Panc1 (cell line): Measurements from ENCODE around the gene KLHL12. TPM values are rescaled to one million over a fixed set of nuclear protein-coding genes. Genes with fewer than 3 reads are reported as not detected.

Experiments
- ATAC-seq: fragments of 200-7000 bp; cut with Tn5 transposase; 2 replicates; pipeline ENCODE4 v1.9.1; 2020; ENCODE audit warnings: mild to moderate bottlenecking, moderate library complexity
- BruUV-seq: library from RNA; stranded (reverse); fragments of 400-500 nt; replicated peaks from 2 replicates; lab custom pipeline; 2021; lab: Mats Ljungman, UMichigan
- CTCF ChIA-PET: fragments of 300-600 bp; sonication (Branson Sonifier 250); formaldehyde crosslinking; loops from one replicate; lab custom pipeline; 2022; ENCODE audit warnings: antibody characterized with exemption; lab: Charles Lee
- POLR2A ChIA-PET: fragments of 300-600 bp; sonication (Branson Sonifier 250); formaldehyde crosslinking; loops from one replicate; lab custom pipeline; 2022; ENCODE audit warnings: antibody characterized with exemption; lab: Charles Lee
- DNase-seq: peaks from one replicate; pipeline ENCODE4 v3.0.0-alpha.2; 2010; ENCODE audit warnings: low read depth, low spot score
- H3K27ac ChIP-seq: 2 replicates; pipeline ENCODE4 v1.5.1; 2011; ENCODE audit warnings: mild to moderate bottlenecking, low read length, inconsistent platforms
- H3K27me3 ChIP-seq: fragments of 200-500 bp; sonication (Bioruptor generic); 2 replicates; pipeline ENCODE4 v1.6.0; 2014; ENCODE audit warnings: low read length, inconsistent platforms; ENCODE audit not compliant: control insufficient read depth, insufficient read depth
- H3K36me3 ChIP-seq: fragments of 200-500 bp; sonication (Bioruptor generic); 2 replicates; pipeline ENCODE4 v1.5.1; 2014; ENCODE audit warnings: inconsistent platforms, mild to moderate bottlenecking, low read length, moderate library complexity; ENCODE audit not compliant: control insufficient read depth, insufficient read depth
- H3K4me1 ChIP-seq: 2 replicates; pipeline ENCODE4 v1.5.1; 2011; ENCODE audit warnings: inconsistent platforms, mild to moderate bottlenecking, low read length, moderate library complexity; ENCODE audit not compliant: control insufficient read depth, insufficient read depth
- H3K4me3 ChIP-seq, 2 experiments: 2 replicates each; pipeline ENCODE4 v1.5.1; 2011 to 2012; ENCODE audit warnings: low read depth in 2 of 2, low read length in 2 of 2, mild to moderate bottlenecking in 2 of 2, inconsistent platforms in 1 of 2, moderate library complexity in 1 of 2
- H3K9me3 ChIP-seq: fragments of 200-500 bp; sonication (Bioruptor generic); 2 replicates; pipeline ENCODE4 v1.5.1; 2014; ENCODE audit warnings: low read depth, mild to moderate bottlenecking, inconsistent platforms, low read length, moderate library complexity; ENCODE audit not compliant: control insufficient read depth, insufficient read depth
- CTCF ChIP-seq: fragments of 450-650 bp; IDR thresholded peaks from 2 replicates; pipeline ENCODE4 v1.5.1; 2017; ENCODE audit warnings: mild to moderate bottlenecking
- POLR2AphosphoS5 ChIP-seq: IDR thresholded peaks from 2 replicates; pipeline ENCODE4 v1.6.1; 2012; ENCODE audit warnings: mild to moderate bottlenecking, low read depth, low read length, moderate library complexity
- REST ChIP-seq, 2 experiments: IDR thresholded peaks; 2 replicates each; pipeline ENCODE4 v1.6.1; 2011 to 2012; ENCODE audit warnings: low read depth in 2 of 2, control low read depth in 1 of 2, low read length in 1 of 2, mild to moderate bottlenecking in 1 of 2, moderate library complexity in 1 of 2; ENCODE audit not compliant: insufficient read depth in 1 of 2
- SIN3A ChIP-seq: IDR thresholded peaks from 2 replicates; pipeline ENCODE4 v1.6.1; 2012; ENCODE audit warnings: low read depth, mild to moderate bottlenecking, low read length, moderate library complexity, borderline replicate concordance; ENCODE audit not compliant: insufficient read depth
- TCF7L2 ChIP-seq: IDR thresholded peaks from 2 replicates; pipeline ENCODE4 v1.6.1; 2011; ENCODE audit warnings: mild to moderate bottlenecking, low read depth, low read length, inconsistent platforms
- in situ Hi-C: cut with HindIII; loops from 2 replicates; pipeline ENCODE4 v1.10.0; 2016; ENCODE audit warnings: low sequenced_read_pairs, low pct_unique_long_range_greater_than_20kb
- intact Hi-C: fragments of 100-400 bp; cut with micrococcal nuclease; formaldehyde crosslinking; loops from one replicate; pipeline ENCODE4 v1.10.0; 2022; ENCODE audit not compliant: unreplicated experiment
- total RNA-seq: library from RNA; stranded (reverse); gene quantifications from one replicate; pipeline ENCODE4 v1.2.1, GENCODE V29; 2021; ENCODE audit not compliant: unreplicated experiment

The KLHL12 gene
- total RNA-seq, 1 experiment from 2014 or later = 37.8 TPM

GRCh38 chr1:202858789-202859414 lies 68.1 kb downstream of the KLHL12 start:
- no peak for TF ChIP-seq POLR2AphosphoS5
- no peak for TF ChIP-seq TCF7L2
- intact Hi-C loops (loop anchor here (10.0 kb wide), 1 partner anchor 104 kb away; no protein-coding TSS in a partner anchor), in situ Hi-C loops (no loop called here)
- ATAC-seq = no peak
- H3K9me3 ChIP-seq = no peaks in the 10 kb centered on the region
- no peaks in the 10 kb centered on the region for H3K4me1 ChIP-seq
- peaks cover 3% of the 10 kb centered on the region; the same call in 1 of the 2 replicates for H3K36me3 ChIP-seq
- DNase-seq = no peak
- ChIA-PET POLR2A (no interaction called here), CTCF (no interaction called here)
- no peak overlapping the region for H3K27ac ChIP-seq
- peaks cover 5% of the 10 kb centered on the region for H3K27me3 ChIP-seq
- BruUV-seq = no TSS peak
- no peak overlapping the region for H3K4me3 ChIP-seq

- in situ Hi-C loops = no loop called here
- DNase-seq = no peak
- no TSS peak for BruUV-seq
- TF ChIP-seq CTCF (no peak), REST (IDR thresholded peaks at IDR 0.05; ENCODE audit: insufficient read depth in 1 of 2, low read depth in 2 of 2, low read length in 1 of 2) (no peak), SIN3A (no peak), TCF7L2 (no peak), POLR2AphosphoS5 (no peak)
- POLR2A ChIA-PET = no interaction called here
- CTCF ChIA-PET = no interaction called here
- peaks cover 3% of the 10 kb centered on the region; the same call in 1 of the 2 replicates for H3K36me3 ChIP-seq
- no peak overlapping the region for H3K27ac ChIP-seq
- H3K4me3 ChIP-seq = no peak overlapping the region
- intact Hi-C loops = loop anchor here (10.0 kb wide), 1 partner anchor 104 kb away; no protein-coding TSS in a partner anchor
- H3K9me3 ChIP-seq = no peaks in the 10 kb centered on the region
- H3K4me1 ChIP-seq = no peaks in the 10 kb centered on the region
- ATAC-seq = no peak
- H3K27me3 ChIP-seq = peaks cover 5% of the 10 kb centered on the region
These were observed 68.7 kb downstream of the KLHL12 start for GRCh38 chr1:202858331-202858730.

- TF ChIP-seq REST (IDR thresholded peaks at IDR 0.05; ENCODE audit: insufficient read depth in 1 of 2, low read depth in 2 of 2, low read length in 1 of 2) (no peak), POLR2AphosphoS5 (no peak), TCF7L2 (no peak), CTCF (no peak), SIN3A (no peak)
- ChIA-PET POLR2A (no interaction called here), CTCF (no interaction called here)
- no peak overlapping the region for H3K27ac ChIP-seq
- in situ Hi-C loops (no loop called here), intact Hi-C loops (loop anchor here (10.0 kb wide), 1 partner anchor 102 kb away; no protein-coding TSS in a partner anchor)
- BruUV-seq = no TSS peak
- no peaks in the 10 kb centered on the region for H3K4me1 ChIP-seq
- H3K36me3 ChIP-seq = peaks cover 3% of the 10 kb centered on the region; the same call in 1 of the 2 replicates
- ATAC-seq (no peak), DNase-seq (no peak)
- H3K9me3 ChIP-seq = no peaks in the 10 kb centered on the region
- no peak overlapping the region for H3K4me3 ChIP-seq
- no peaks in the 10 kb centered on the region; the same call in 1 of the 2 replicates for H3K27me3 ChIP-seq
These were observed 69.9 kb downstream of the KLHL12 start for GRCh38 chr1:202857136-202857610.
